ENCODE measurements around the gene PLCD3.

- TF ChIP-seq POLR2AphosphoS5 (IDR thresholded peaks at IDR 0.05) (no peak), EZH2 (IDR thresholded peaks at IDR 0.05; ENCODE audit: borderline replicate concordance, insufficient read depth, low read length, poor library complexity, severe bottlenecking) (no peak), CTCF (IDR thresholded peaks at IDR 0.05; ENCODE audit: poor library complexity, severe bottlenecking) (no peak)
These were observed 58.8 kb downstream of the PLCD3 start for GRCh38 chr17:45073414-45074070.
